Left colon (tissue), 2 donors: Measurements from ENCODE around the gene NAB2. TPM values are rescaled to one million over a fixed set of nuclear protein-coding genes. Genes with fewer than 3 reads are reported as not detected.

Source experiments
- ATAC-seq: fragments of 200-7000 bp; cut with Tn5 transposase; one replicate; pipeline ENCODE4 v1.9.1; 2020; ENCODE audit warnings: mild to moderate bottlenecking, moderate library complexity
- DNase-seq, 2 donors: peaks; one replicate each; pipeline ENCODE4 v3.0.0-alpha.2; 2020
- intact Hi-C, 2 donors: fragments of 100-400 bp; cut with DNase I in 1 of 2; cut with micrococcal nuclease in 1 of 2; formaldehyde crosslinking; loops; one replicate each; pipeline versions ENCODE4 v1.11.2 to v1.14.0; 2022; cut with DNase I, micrococcal nuclease
- total RNA-seq, 2 donors: library from RNA; stranded (reverse); fragmentation: NEBNext Ultra II Directional; extraction: Animal tissue kit (Norgen Biotek cat#: 25700); gene quantifications; one replicate each; pipeline ENCODE4 v1.2.1, GENCODE V29; 2021
- donor health status: DM: no; HTN: no; CAD: no.
- donor health status: DM: yes; HTN: yes; CAD: no.

The NAB2 gene
- total RNA-seq, 2 donors from 2014 or later, result 2.3 to 8.9 TPM

DNA sequence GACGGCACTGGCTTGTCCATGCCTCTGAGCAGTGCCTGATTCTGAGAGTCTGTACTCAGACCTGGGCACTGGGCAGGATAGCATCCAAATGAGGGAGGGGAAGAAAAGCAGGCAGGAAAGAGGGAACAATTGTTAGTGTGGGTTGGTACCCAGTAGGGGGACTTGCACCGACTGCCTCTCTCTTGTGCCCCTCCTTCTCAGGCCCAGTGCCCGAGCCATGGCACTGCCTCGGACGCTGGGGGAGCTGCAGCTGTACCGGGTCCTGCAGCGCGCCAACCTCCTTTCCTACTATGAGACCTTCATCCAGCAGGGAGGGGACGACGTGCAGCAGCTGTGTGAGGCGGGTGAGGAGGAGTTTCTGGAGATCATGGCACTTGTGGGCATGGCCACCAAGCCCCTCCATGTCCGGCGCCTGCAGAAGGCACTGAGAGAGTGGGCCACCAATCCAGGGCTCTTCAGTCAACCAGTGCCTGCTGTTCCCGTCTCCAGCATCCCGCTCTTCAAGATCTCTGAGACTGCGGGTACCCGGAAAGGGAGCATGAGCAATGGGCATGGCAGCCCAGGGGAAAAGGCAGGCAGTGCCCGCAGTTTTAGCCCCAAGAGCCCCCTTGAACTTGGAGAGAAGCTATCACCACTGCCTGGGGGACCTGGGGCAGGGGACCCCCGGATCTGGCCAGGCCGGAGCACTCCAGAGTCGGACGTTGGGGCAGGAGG is 2.2 kb downstream of the NAB2 start:
- DNase-seq, result no peak
- intact Hi-C loops, result no loop called here
- ATAC-seq, result no peak

DNA sequence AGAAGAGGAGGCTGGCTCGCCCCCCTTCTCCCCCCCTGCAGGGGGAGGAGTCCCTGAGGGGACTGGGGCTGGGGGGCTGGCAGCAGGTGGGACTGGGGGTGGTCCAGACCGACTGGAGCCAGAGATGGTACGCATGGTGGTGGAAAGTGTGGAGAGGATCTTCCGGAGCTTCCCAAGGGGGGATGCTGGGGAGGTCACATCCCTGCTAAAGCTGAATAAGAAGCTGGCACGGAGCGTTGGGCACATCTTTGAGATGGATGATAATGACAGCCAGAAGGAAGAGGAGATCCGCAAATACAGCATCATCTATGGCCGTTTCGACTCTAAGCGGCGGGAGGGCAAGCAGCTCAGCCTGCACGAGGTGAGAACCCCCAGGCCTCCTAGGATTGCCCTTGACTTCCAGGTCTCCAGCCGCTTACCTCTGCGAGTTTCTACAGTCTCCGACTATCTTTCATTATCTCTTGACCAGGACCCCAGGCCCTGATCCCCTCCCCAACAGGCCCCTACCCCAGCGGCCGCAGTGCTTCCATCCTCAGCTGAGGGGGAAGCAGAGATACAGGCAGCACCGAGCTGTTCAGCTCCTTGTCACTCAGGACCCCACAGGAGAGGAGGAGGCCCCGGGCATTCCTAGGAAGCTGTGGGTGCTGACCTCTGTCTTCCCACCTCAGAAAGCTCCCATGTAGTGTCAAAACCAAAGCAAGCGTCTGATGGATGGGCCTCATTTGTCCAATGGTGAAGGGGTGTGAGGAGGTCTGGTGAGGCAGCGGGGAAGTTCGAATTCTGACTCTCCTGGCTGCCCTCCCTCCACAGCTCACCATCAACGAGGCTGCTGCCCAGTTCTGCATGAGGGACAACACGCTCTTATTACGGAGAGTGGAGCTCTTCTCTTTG is 3.0 kb downstream of the NAB2 start:
- no peak for ATAC-seq
- intact Hi-C loops, result no loop called here
- DNase-seq, result no peak

DNA sequence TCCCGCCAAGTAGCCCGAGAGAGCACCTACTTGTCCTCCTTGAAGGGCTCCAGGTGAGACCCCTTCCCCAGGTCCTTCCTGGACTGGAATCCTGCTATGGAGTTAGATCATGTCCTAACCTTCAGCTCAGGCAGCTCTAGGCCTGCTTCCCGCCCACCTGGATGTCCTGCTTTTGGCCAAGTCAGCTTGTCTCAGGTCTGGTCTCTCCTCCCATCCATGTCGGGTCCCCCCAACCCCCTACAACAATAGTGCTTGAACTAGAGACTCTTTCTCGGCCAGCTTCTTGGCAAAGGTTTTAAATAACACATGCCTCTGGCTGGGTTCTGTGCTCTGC is 3.6 kb downstream of the NAB2 start:
- intact Hi-C loops, result no loop called here
- DNase-seq (no peak), ATAC-seq (no peak)

DNA sequence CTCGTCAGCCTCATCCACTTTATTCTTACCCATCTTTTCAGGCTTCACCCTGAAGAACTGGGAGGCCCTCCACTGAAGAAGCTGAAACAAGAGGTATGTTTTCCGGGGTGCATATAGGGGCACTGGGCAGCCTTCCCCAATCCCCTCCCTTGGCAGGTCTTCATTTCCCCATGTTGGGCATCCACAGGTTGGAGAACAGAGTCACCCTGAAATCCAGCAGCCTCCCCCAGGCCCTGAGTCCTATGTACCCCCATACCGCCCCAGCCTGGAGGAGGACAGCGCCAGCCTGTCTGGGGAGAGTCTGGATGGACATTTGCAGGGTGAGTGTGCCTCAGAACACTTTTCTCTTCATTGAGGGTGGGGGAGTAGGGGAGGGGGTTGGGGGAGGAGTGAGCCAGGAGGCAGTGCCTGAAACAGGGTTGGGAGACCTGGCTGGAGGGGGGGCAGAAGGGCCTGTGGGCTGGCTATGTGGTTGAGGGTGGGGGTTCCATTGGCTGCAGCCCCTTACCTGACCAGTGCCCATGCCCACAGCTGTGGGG is 4.0 kb downstream of the NAB2 start:
- intact Hi-C loops, result no loop called here
- ATAC-seq, result no peak
- no peak for DNase-seq

DNA sequence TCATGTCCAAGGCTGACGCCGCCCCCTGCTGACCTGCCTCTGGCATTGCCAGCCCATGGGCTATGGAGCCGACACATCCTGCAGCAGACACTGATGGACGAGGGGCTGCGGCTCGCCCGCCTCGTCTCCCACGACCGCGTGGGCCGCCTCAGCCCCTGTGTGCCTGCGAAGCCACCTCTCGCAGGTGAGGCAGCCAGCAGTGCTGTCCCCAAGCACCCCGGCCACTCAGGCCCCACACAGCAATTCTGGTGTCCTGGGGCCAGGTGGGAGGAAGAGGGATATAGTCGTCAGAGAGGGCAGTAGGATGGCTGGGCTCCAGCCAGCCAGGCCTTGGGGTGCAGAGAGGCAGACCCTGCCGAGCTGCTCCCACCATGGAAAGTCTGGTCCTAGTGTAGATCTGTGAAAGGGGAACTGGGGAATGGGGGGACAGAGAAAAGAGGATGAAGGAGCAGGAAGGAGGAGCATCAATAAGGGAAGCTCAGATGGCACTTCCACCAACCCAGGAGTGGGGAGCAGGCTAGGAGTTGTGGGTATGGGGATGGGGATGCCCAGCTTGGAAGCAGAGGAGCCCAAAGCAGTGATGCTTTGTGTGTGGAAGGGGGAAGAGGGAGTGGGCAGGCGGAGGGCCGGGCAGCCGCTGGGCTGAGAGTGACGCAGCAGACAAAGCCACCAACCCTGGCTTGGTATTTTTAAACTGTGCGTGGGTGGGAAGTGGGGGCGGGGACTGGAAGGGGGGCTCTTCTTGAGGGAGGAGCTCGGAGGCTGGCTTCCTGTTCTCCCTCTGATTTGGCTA is 4.7 kb downstream of the NAB2 start:
- intact Hi-C loops, result no loop called here
- ATAC-seq, result peak; percentile 3
- peak; percentile 67 to 68 for DNase-seq

DNA sequence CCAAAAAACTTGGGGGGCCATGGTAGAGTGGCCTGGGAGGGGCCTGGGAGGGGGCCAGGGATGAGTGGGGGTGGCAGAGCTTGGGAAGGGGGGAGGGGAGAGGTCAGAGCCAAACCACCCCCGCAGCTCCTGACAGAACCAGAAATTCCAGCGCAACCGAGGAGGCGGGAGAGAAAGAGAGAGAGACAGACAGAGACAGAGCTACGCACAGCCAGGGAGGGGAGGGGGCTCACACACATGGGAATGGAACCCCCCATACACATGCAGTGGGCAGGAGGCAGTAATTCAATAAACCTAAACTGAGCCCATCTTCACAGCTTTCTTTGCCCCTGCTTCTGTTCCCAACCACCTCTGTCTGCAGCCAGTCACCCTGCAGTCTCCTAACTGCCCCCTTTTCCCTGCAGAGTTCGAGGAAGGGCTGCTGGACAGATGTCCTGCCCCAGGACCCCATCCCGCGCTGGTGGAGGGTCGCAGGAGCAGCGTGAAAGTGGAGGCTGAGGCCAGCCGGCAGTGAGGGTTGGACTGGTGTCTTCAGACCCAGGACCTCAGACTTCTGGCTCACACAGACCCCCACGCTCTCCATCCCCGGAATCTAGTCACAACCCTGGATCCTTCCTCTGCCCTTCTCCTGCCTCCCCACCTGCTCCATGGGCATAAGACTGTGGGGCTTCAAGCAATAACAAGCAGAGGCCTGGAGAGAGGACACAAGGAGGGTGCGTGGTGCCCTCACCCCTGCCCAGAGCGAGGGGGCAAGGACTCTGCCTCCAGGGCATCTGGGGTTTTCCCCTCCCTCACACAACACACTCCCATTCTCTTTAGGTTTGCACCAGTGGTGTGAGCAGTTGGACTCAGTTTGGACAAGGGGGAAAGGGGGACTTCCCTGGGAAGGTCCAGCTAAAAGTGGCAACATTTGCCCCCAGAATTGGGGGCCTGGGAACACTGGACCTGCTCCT is 5.6 kb downstream of the NAB2 start:
- intact Hi-C loops, result no loop called here
- ATAC-seq (no peak), DNase-seq (no peak)

DNA sequence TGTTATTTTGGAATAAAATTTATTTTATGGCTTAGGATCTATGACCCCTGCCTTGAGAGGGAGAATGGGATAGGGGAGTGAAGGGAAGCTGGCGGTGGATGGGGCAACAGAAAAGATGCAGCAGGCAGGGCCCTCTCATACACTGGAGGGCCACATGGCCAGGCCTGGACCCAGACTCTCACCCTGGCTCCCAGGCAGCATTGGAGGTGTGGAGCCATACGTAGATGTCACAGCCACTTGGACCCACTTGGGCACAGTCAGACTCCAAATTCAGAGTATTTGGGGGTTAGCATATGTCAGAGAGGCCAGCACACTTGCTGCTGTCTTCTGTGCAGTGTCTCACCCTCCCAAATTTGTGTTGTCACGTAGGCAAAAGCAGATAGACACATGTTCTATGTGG is 6.5 kb downstream of the NAB2 start:
- DNase-seq, result no peak
- ATAC-seq, result no peak
- intact Hi-C loops, result no loop called here

DNA sequence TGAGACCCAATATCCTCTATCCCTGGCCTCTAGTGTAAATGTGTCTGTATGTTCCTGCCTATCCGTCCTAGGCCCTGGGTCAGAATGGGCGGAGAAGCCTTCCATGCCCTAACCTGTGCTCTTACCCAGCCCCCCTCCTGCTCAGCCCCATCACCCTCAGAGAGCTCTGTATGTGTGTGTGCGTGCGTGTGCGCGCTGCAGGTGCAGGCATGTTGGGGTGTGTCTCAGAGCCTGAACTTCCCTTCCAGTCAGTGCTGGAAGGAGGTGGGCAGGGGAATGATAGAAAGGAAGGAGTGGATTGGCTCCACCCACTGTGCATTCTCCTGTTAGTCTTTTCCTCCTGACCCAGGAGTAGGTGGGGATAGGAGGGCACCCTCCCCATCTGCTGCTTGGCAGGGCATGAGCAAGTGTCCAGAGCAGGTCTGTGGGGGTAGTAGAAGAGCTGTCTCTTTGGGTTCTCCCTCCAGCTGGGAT is 7.2 kb downstream of the NAB2 start:
- ATAC-seq (peak; percentile 50), DNase-seq (no peak)
- intact Hi-C loops, result no loop called here

DNA sequence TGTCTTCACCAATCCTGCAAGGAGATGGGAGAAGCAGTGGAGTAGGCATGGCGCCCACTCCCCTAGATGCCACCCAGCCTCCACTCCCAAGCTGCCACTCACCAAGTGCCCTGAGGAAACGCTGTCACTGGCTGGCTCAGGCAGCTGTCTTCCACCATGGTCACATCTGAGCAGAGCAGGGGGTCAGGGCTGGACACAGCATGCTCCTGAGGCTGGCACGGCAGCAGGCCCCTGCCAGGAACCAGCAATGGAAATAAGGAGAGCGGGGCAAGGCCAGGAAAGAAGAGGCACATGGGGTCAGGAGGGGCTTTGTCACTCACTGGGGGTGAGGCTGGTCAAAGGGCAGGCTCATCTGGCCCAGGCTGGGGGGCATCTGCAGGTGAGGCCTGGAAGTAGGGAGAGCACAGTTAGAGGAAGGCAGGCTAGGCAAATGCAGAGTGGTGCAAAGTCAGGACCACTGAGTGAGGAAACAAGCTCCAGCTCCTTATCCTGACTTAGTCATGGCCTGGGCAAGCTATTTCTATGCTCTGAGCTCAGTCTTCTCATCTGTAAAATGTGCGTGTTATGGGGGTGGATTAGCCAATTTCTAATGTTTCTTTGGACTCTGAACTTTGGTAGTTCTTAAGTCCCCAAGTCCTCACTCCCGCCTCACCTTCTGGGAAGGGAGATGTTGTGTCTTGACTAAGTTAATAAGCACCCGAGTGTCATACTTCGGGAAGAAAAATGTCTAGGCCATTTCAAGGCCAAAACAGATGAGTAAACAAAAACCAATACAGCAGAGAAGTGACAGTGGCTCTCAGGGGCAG is 8.0 kb downstream of the NAB2 start:
- ATAC-seq (no peak), DNase-seq (no peak)
- intact Hi-C loops, result no loop called here

DNA sequence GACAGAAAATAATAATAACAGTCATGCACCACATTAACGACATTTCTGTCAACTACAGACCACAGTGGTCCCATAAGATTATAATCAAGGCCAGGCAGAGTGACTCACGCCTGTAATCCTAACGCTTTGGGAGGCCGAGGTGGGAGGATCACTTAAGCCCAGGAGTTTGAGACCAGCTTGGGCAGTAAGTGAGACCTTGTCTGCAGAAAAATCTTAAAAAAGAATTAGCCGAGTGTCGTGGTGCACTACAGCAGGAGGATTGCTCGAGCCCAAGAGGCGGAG is 8.6 kb downstream of the NAB2 start:
- ATAC-seq (no peak), DNase-seq (no peak)
- intact Hi-C loops, result no loop called here

DNA sequence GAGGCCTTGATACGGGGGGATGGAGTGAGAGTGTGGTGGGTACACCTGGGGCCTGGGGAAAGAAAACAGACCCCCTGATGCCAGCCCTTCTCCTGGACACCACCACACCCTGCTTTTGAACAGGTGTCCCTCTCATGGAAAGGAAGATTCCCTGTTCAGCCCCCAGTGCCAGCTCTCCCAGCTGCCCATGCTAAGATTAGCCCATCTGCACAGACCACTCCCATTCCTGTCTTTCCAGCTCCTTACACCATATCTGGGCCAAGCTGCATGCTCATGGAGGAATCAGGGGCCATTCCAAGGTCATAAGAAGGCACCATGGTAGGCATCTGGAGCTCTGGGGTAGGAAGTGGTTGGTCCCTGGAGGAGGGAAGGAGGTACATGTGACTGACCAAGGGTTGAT is 9.6 kb downstream of the NAB2 start:
- intact Hi-C loops, result no loop called here
- DNase-seq (no peak), ATAC-seq (no peak)

DNA sequence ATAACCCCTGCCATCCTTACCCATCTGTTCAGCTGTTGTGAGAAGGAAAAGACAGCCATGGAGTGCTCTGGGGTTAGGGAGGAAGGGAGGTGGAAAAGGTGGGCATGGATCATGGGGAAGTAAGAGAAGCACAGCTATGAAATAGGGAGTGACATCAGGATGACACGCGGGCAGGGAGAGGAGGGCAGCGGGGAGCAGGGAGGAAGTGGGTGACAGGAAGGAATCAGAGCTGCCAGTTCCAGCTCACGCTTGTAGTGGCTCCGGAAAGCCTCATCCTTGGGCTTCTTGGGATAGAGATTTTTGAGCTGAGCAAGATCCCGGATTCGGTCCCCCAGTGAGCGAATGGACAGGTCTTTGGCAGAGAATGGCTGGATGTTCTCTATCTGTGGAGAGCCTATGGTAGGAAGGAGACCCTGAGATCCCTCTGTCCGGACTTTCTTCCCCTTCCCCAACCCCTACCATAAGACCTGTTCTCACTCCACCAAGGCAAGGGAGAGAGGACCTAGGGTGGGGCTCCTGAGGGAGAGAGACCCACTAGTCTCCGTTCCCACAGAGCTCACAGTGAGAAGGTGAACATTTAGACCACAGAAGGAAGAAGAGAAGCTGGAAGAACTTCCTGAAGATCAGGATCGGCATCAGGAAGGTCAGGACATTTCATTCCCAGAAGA is 10.3 kb downstream of the NAB2 start:
- ATAC-seq, result no peak
- intact Hi-C loops, result no loop called here

DNA sequence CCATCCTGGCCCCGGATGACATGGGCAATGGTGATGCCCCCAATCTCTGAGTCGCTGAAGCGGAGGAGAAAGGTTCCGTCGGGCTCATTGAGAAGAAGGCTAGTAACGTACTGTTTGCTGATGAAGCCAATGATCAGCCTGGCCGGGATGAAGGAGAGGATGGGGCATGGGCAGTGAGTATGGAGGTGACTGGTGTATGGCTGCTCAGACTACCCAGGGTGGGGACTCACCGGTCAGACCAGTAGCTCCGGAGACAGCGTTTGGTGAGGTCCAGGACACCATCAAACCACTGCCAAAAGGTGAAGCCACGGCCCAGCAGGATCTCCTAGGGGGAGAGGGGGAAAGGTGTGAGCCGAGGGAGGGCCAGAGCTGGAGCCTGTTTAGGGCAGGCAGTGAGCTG is 10.9 kb downstream of the NAB2 start:
- ATAC-seq (no peak), DNase-seq (no peak)
- intact Hi-C loops, result no loop called here

More for the DNA sequence above, 10.3 kb downstream of the NAB2 start:
- no peak for DNase-seq

DNA sequence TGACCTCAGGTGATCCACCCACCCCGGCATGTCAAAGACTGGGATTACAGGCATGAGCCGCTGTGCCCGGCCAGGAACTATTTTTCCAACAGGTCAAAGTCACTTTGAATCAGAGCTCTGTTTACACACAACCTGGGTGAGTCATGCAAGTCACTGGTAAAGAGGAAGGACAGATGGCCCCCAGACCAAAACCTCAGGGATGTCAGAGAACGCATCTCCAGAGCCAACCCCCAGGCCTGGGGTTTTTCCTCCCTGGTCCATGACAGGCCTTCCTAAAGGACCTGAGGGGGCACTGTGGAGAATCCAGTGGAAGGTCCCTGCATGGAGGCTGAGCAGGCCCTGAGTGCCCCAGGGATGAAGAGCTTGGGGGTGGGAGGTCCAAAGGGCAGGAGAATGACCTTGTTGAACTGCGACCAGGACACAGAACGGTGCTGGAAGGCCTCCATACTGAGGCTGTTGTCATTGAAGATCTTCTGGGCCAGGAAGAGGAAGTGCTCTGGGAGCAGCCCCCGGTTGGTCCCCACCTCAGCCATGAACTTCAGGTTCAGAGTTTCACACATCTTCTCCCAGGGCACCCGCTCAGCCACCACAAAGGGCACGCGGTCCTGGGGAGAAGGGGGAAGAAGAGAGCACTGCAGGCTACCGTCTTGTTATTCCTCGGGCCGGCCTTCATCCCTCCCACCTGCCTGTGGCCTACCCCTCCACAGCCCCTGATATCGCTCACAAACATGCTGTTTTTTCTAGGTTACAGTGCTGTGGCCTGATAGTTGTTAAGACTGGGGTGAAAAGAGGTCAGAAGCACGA is 13.2 kb downstream of the NAB2 start:
- intact Hi-C loops, result no loop called here
- ATAC-seq, result peak; percentile 81
- DNase-seq, result peak in 1 of 2 donors; percentile 47

DNA sequence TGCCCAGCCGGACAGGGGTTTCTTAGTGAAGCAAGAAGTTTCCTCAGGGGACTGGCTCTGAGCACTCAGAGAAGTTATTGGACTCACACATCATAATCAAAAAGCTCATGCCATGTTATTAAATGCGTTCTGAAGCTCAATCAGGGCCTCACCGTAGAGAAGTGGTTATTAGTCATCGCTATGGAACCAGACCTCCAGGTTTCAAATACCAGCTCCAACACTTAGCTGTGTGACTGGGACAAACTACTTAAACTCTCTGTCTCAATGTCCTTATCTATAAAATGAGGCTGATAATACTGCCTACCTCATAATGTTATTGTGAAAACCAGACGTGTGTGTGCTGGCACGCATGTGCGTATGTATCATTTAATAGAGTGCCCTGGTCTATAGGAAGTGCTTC is 14.9 kb downstream of the NAB2 start:
- DNase-seq (no peak), ATAC-seq (no peak)
- intact Hi-C loops, result no loop called here

DNA sequence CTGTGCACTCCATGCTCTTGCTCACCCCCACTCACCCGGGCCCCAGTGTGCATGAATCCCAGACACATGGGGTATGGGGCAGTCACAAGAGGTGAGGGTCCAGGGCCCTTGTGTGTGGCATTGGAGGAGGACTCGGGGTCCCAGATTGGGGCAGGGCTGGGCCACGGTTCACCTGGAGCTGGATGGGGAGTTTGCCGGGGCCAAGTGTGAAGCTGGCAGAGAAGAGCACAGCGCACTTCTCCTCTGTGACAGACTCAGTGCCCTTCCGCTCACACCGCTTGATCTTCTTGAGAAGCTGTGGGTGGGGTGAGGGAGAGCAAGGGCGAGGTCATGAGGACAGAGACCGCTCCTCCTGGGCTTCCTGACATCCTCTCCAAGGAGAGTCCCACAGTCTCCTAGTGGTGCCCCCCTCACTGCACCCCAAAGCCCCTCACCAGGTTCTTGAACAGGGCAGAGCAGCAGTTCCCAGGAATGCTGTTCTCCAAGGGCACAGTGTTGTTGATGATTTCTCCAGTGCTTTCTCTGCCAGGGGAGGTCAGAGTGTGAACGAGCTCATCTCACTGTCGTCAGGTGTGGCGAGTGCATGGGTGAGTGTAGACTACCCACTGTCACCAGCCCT is 15.5 kb downstream of the NAB2 start:
- no peak for DNase-seq
- intact Hi-C loops, result no loop called here
- ATAC-seq, result no peak
